ENCODE data around the gene STH. TPM values are rescaled to one million over a fixed set of nuclear protein-coding genes. Genes with fewer than 3 reads are reported as not detected.

Gene STH
- total and polyA plus RNA-seq, 8 donors, result not detected

- TF ChIP-seq POLR2AphosphoS5 (IDR thresholded peaks at IDR 0.05) (no peak), EP300 (IDR thresholded peaks at IDR 0.05) (no peak), POLR2A (IDR thresholded peaks at IDR 0.05) (no peak), CTCF (IDR thresholded peaks at IDR 0.05) (no peak)
- intact Hi-C loops (cut with DNase I; ENCODE audit: low total_unique reads), result no loop called here
- Histone ChIP-seq H3K4me1 (peaks cover 20 to 56% (median 33%) of the 10 kb centered on the region in 4 donors), H3K9me3 (no peaks in the 10 kb centered on the region), H3K27me3 (no peaks in the 10 kb centered on the region), H3K4me3 (no peak overlapping the region), H3K27ac (peak overlapping the region in 1 of 5 donors; percentile 10), H3K36me3 (peaks cover 41 to 71% (median 62%) of the 10 kb centered on the region in 4 donors)
- WGBS, 5 donors, result 36 to 58% (median 45%) methylated on average over 5 of the region's 5 CpGs
- no peak for DNase-seq
These were observed 40.6 kb downstream of the STH start for GRCh38 chr17:46039592-46040186.

GRCh38 chr17:46042246-46042645 is 43.2 kb downstream of the STH start:
- H3K36me3 ChIP-seq, result peaks cover 32 to 63% (median 53%) of the 10 kb centered on the region in 4 donors
- WGBS, 5 donors, result 21 to 53% (median 41%) methylated on average over 2 of the region's 2 CpGs
- H3K4me3 ChIP-seq, result no peak overlapping the region
- H3K27me3 ChIP-seq, result no peaks in the 10 kb centered on the region
- TF ChIP-seq POLR2AphosphoS5 (IDR thresholded peaks at IDR 0.05) (peak in 1 of 3 donors; percentile 34), EP300 (IDR thresholded peaks at IDR 0.05) (no peak)
- peaks cover 23 to 75% (median 41%) of the 10 kb centered on the region in 4 donors for H3K4me1 ChIP-seq
- intact Hi-C loops (cut with DNase I; ENCODE audit: low total_unique reads), result no loop called here
- no peaks in the 10 kb centered on the region for H3K9me3 ChIP-seq
- peak in 1 of 2 donors; percentile 55 for DNase-seq
- H3K27ac ChIP-seq, result peak overlapping the region in 1 of 5 donors; percentile 22

- H3K36me3 ChIP-seq, result peaks cover 31 to 63% (median 53%) of the 10 kb centered on the region in 4 donors
- H3K27me3 ChIP-seq, result no peaks in the 10 kb centered on the region
- 37 to 55% (median 38%) methylated on average over 3 of the region's 3 CpGs for WGBS, 5 donors
- no peak overlapping the region for H3K4me3 ChIP-seq
- TF ChIP-seq POLR2AphosphoS5 (IDR thresholded peaks at IDR 0.05), result no peak
- no peak for TF ChIP-seq CTCF (IDR thresholded peaks at IDR 0.05)
- H3K9me3 ChIP-seq, result no peaks in the 10 kb centered on the region
- DNase-seq, result no peak
- peaks cover 23 to 75% (median 41%) of the 10 kb centered on the region in 4 donors for H3K4me1 ChIP-seq
- H3K27ac ChIP-seq, result peak overlapping the region in 4 of 5 donors; percentile 5 to 67 (median 50)
- intact Hi-C loops (cut with DNase I; ENCODE audit: low total_unique reads), result no loop called here
These were observed 43.9 kb downstream of the STH start for GRCh38 chr17:46042925-46043324.

GRCh38 chr17:46043606-46044005 is 44.6 kb downstream of the STH start:
- Histone ChIP-seq H3K27ac (peak overlapping the region in 4 of 5 donors; percentile 5 to 67 (median 50)), H3K36me3 (peaks cover 24 to 63% (median 53%) of the 10 kb centered on the region in 4 donors)
- 73 to 87% (median 81%) methylated on average over 3 of the region's 3 CpGs for WGBS, 5 donors

More at GRCh38 chr17:46043606-46044005, 44.6 kb downstream of the STH start:
- Histone ChIP-seq H3K4me1 (peaks cover 23 to 75% (median 41%) of the 10 kb centered on the region in 4 donors), H3K27me3 (no peaks in the 10 kb centered on the region), H3K4me3 (no peak overlapping the region), H3K9me3 (no peaks in the 10 kb centered on the region)
- no peak for DNase-seq
- no peak for TF ChIP-seq POLR2A (IDR thresholded peaks at IDR 0.05)
- TF ChIP-seq CTCF (IDR thresholded peaks at IDR 0.05), result no peak
- TF ChIP-seq EP300 (IDR thresholded peaks at IDR 0.05), result no peak
- no peak for TF ChIP-seq POLR2AphosphoS5 (IDR thresholded peaks at IDR 0.05)
- intact Hi-C loops (cut with DNase I; ENCODE audit: low total_unique reads), result no loop called here
